CD4-positive, alpha-beta T cell treated with Interleukin-17A for 1 hour (primary cell): ENCODE results near the gene HEATR5B.

Experiments
- DNase-seq: peaks from one replicate; pipeline ENCODE4 v3.0.0-alpha.2; 2020

Gene HEATR5B

DNA sequence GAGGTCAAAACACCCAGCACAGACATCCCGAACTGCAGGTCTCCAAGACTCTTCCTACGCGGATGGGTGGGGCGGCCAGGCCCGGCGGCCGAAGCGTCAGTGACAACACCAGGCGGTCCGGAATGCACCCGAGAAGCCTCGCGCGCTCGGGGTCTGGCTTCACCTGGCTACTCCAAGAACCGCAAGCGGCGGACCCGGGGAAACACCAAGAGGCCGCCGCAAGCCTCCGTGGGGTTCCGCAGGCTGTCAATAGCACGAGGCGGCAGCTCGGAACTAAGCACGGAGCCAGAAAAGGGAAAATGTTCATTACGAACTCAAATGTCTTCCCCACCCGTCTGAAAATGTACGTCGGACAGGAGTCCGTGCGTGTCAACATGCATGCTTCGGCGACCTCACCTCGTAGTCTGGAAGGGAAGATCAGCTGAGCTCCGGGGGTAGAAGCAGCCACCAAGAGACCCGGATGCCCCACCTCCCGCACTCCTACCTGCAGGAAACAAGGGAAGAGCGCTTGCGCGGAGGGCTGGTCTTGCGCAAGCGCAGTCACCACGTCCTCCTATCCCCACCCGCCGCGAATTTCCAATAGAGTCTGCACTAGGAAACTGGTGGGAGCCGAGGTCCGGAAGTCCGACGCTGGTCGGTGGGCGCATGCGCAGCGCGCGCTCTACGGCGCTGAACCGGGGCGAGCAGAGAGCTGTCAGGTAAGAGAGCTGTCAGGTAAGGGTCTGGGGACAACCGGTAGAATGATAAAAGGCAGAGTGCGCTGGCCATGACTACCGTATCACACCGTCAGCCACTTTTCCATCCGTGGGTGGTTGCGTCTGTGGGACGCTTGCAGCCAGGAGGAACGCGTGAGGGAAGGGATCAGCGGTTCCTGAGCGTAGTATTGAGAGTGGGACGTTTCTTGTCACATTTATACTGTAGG is at the start of gene HEATR5B, which contains the start of gene GPATCH11:
Gene HEATR5B (minus strand): TSS at position 500 of the 922 bp plus-strand sequence. CDS start 958 bp downstream, outside the sequence.
Gene GPATCH11 (plus strand): TSS at position 646 of the 922 bp plus-strand sequence. CDS start 3,864 bp downstream, outside the sequence.
- peak; percentile 96 for DNase-seq

DNA sequence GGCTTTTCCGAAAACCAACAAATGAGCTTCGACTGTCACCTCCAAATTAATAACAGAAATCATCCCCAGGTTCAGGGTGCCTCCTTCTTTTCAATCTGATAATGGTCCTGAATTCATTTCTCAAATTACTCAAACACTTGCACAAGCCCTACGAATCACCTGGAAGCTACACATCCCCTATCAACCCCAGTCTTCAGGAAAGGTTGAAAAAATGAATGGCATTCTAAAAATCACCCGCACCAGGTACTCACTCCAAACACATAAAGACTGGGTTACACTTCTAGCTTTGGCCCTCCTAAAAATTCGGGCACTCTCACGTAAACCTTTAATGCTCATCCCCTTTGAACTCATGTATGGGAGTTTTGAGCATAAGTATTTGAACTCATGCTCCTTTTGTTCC is 48.7 kb upstream of the HEATR5B start:
- DNase-seq, result no peak

DNA sequence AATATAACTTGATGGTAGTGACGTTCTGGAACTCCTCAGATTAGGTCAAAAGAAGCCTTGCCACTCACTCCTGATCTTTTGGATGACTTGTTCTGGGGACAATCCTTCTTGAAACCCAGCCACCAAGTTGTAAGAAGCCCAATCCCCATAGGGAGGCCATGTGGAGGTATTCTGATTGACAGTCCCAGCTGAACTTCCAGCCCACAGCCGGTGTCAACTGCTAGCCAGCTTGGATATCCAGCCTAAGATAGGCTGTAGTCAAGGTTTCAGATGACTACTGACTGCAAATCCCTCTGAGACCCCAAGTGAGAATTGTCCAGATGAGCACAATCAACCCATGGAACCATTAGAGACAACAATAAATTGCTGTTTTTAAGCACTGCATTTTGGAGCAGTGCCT is 41.2 kb upstream of the HEATR5B start:
- DNase-seq, result no peak

DNA sequence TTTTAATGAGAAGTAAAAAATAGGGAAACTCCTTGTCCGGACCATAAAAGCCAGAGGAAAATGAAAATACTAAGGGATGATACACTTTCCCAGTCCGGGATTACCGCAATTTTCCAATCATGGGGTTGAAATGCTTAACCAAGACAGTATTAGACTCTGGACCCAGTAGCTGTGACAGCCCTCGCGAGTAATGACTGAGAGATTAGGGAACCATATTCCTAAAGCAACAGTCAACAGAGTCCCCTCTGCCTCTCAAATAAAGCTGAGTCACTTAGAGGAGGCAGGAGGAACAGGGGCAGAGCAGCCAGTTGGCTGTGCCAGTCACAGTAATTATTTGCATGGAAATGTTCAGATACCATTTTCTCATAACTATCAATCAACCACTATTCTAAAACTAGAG is 35.0 kb upstream of the HEATR5B start:
- no peak for DNase-seq

DNA sequence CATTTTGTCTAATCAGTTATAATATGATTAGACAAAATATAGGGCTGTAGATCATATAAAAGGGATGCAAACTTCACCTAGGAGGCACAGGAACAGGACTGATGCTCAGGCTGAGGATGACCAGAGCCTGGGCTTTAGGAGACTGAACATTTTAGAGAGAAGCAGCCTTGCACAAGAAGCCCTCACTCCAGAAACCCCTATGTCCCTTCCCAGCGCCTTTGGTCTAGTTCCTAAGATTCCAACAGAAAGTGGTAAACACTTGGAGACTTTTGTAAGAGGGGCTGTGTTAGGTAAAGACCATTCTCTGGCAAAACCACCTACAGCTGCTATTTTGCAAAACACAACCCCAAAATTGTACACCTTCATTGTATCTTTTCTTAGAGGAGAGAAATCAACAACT is 33.4 kb upstream of the HEATR5B start:
- DNase-seq, result no peak

DNA sequence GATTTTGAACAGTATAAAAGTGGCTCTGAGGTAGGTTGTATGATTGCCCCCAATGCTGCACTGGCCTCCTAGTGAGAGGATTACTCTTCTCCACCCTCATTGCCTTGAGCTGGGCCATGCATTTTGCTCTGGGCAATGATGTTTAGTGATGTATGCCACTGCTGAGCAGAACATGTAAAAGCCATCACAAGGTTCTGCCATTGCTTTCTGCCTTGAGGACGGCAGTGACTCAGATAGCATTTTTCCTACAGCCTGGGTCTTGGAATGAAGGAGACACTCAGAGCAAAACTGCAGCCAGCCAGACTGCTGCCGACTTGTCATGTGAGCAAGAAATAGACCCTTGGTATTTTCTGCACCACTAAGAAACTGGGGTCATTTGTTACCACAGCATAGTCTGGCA is 27.8 kb upstream of the HEATR5B start:
- no peak for DNase-seq

DNA sequence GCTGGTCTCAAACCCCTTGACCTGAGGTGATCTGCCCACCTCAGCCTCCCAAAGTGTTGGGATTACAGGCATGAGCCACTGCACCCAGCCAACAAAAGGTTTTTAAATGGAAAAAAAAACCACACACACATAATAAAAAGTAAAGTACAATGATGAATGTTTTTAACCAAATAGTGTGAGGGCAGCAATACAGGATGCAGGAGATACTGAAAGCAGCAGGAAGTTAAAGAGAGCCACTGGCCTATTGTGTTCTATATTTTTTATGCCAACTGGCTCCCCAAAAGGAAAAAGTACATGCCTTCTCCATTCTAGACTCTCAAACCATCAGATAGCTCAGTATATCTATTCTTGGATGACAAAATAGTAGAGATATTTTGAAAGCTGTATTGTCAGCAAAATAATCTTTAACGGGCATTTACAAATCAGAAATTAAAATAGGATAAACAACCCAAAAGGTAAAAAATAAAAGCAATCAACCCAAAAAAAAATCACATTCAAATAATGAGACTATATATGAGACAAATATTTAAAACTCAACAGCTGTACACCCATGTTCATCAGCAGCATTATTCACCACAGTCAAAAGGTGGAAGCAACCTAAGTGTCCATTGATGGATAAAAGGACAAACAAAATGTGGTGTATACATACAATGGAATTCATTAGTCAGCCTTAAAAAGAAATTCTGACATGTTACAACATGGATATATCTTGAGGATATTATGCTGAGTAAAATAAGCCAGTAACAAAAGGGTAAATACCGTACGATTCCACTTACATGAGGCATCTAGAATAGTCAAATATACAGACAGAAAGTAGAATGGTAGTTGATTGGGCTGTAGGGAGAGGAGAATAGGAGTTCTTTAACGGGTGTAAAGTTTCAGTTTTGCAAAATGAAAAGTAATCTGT is 26.4 kb upstream of the HEATR5B start:
- DNase-seq, result no peak

DNA sequence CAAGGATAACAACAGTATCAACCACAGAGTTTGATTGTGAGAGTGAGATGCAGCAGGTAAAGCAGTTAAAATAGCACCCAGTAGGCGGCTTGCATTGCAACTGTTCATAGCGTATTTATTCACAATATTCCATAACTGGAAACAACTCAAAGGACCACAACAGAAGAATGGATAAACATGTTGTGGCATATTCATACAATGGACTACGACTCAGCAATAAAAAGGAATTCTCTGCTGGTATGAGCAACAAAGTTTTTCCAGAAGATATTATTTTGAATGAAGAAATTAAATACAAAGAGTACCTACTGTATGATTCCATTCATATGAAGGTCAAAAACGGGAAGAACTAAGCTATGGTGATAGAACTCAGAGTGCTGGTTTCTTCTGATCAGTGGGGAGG is 25.4 kb upstream of the HEATR5B start:
- no peak for DNase-seq

DNA sequence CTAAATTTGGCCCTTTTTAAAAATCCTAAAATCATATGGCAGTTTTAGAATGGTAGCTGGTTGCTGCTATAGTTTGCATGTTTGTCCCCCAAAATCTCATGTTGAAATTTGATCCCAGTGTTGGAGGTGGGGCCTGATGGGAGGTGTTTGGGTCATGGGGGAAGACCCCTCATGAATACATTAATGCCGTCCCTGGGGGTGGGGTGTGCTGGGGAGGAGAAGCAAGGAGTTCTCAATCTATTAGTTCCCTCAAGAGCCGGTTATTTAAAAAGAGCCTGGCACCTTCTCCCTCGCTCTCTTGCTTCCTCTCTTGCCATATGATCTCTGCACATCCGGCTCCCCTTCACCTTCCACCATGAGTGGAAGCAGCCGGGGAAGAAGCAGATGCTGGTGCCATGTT is 21.0 kb upstream of the HEATR5B start:
- DNase-seq, result no peak

DNA sequence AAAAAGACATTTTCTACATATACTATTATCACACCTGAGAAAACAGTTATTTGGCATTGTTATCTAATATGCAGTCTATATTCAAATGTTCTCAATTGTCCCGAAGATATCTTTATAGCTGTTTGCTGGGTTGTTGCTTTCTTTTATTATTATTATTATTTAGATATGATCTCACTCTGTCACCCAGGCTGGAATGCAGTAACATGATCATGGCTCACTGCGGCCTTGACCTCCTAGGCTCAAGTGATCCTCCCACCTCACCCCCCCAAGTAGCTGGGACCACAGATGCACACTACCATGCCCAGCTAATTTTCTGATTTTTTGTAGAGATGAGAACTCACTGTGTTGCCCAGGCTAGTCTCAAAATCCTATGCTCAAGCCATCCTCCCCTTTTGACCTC is 20.0 kb upstream of the HEATR5B start:
- DNase-seq, result no peak

DNA sequence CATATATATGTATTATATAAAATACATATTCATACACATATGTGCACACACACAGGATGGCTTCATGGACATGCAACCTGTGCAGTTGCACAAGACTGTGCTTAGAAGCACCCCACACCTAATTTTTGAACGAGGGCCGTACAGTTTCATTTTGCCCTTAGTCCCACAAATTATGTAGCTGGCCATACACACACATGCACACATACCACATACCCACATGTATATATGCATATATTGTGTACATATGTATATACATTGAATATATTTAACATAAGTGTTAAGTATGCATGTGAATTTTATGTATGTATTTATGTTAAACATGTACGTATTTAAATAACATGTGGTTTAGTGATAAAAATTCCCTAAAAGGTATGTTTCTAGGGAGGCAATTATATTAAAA is 18.4 kb upstream of the HEATR5B start:
- DNase-seq, result no peak

DNA sequence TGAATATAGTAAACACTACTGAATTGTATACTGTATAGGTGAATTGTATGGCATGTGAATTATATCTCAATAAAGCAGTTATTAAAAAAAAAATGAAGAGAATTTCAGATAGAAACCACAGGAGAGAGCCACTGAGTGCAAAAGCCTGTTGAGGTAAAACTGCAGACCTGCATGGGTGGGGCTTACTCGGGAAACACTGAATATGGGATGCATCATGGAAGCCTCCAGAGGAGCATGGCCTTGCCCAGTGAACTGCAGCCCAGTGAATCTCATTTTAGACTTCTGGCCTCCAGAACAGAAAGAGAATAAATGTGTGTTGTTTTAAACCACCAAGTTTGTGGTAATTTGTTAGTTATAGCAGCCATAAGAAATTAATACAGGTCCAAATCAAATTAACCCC is 15.9 kb upstream of the HEATR5B start:
- DNase-seq, result no peak

DNA sequence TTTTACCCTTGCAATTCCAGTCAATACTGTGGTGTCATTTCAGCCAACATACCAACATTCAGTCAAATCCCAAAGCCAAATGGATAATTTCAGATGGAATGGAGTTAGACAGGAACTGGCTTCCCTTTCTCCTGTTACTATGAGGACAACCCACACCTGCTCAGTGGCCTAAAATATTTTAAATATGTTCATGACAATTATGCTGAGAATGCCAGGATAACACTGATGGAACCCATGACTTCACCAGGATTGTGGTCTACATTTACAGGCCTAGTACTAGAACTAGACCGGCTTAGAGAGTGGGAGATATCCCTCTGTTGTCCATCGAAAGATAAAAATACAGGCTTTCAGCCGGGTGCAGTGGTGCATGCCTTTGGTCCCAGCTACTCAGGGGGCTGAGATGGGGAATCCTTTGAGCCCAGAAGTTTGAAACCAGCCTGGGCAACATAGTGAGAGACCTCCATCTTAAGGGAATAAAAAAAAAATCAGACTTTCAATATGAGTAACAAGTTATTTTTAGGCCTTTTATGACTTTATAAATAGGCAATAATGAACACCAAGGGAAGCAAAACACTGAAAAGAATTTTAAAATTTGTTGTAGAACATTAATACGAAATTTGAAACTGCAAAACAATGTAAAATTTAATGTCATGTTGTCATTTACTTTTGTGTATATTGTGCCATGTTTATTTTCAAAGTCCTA is 14.4 kb upstream of the HEATR5B start:
- DNase-seq, result no peak

DNA sequence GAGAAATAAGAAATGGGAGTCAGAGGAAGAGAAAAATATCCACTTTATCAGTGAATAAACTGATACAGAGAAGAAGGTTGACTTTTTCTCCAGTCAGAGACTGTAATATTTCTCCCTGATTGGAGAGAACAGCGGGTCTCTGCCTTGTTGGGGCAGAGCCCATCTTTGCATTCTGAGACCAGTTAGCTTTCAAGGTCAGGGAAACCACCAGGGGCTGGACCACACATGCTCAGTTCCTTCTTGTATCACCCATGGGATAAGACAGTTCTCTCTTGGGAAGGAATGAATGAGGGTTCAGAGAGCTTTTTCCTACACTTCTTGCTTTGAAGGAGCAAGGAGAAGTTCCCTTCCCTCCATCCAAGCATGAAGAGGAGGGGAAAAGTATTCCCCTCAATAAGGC is 12.4 kb upstream of the HEATR5B start:
- no peak for DNase-seq

DNA sequence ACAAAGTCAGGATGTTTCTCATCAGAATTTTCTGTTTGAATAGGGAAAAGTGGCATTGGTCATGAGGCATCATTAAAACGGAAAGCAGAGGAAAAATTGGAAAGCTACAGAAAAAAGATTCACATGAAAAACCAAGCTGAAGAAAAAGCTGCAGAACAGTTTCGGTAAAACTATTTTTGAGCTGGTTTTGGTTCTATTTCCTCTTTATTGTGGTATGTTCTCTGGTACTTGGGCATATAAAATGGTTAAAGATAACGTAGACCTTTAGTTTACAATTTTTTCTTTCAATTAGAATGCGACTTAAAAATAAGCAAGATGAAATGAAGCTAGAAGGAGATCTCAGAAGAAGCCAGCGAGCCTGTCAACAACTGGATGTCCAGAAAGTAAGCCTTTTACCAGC is 7.7 kb upstream of the HEATR5B start:
- DNase-seq, result no peak

DNA sequence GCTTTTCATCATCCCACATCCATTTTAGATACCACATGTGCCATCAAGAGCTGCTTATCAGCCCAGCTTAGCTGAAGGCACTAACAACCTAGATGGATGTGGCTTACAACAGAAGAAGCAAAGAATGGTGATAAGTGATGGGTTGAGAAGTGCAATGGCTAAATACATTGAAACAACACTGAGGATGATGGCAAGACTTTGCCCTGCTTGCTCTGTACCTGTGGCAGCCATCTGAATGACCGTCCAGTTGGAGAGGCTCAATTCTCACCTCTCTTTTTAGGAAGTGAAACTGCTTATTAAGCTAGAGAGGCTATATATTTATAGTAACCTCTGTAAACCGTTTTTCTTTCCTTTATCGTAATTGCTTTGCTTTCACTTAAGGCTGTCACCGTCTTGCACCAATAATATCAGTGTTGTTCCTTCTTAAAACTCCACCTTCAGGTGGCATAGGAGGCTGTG is 5.9 kb upstream of the HEATR5B start:
- no peak for DNase-seq

DNA sequence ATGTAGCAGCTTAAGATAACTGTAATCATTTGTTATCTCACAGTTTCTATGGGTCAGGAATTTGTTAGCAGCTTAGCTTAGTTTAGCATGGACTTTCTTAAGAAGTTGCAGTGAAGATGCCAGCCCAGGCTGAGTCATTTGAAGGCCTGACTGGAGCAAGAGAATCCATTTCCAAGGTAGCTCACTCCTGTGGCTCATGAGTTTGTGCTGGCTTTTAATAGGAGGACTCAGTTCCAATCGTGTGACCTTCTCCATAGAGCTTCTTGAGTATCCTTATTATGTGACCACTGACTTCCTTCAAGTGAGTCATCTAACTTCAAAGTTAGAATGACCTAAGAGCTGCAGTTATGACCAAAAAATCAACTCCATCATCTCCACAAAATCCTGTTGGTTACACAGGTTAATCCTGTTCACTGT is 1.6 kb upstream of the HEATR5B start:
- no peak for DNase-seq

DNA sequence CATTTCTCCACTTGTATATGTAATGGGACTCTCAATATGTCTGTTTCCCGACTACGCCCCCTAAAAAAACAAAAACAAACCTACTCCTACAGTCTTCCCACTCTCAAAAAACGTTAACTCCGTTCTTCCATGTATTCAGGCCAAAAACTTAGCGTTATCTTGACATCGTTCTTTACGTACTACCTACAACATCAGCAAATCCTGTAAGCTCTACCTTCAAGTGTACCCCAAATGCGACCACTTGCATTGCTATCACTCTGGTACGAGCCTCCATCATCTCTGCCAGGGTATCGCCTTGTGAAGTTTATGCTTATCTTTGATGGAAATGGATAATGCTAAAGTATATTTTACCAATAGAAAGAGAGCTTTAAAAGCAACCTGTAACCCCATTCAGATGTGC is 625 bp upstream of the HEATR5B start:
- DNase-seq, result no peak

DNA sequence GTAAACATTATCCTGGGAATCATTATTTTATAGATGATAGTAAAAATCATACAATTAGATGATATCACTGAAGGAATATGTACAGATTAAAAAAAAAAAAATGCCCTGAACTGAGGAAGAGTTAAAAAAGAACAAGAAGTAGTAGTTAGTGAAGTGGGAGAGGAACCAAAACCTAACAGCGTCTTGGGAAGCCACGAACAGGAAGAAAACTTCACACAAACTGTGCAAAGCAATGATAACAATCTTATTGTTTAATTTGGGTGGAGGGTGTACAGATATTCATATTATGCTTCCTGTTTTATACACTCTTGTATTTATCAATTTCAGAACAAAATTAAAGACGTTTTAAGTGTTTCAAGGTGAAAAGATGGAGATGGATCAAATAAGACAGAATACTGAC is 3.5 kb downstream of the HEATR5B start:
- DNase-seq, result peak; percentile 23

DNA sequence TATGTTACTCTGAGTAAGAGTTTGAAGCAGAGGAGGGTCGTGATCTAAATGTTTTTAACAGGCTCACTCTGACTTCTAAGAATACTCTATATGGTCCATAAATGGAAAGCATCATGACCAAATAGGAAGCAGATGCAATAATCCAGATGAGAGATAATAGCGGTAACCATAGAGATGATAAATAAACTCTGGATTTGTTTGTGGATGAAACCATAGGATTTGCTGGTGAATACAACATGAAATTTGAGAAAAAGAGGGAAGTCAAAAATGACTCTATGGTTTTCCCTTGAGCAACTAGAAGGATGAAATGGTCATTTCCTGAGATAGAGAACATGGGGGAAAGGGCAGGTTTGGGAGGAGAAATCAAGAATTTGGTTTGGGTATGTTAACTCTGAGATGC is 3.9 kb downstream of the HEATR5B start:
- peak; percentile 12 for DNase-seq

DNA sequence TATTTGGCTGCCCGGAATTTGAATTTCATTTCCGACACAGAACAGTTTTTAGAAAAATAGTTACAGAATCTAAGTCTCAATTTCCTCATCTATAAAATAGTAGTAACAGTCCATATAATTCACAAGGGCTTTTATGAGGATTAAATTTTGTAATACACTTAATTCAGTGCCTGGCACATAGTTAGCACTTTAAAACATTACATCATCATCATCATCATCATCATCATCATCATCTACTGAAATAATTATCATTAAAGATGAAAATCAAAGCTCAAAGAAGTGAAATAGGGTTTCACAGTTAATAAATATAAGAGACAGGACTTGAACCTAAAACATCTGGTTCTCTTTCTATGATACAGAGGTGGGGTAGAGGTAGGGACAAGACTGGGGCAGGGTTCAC is 13.2 kb downstream of the HEATR5B start:
- no peak for DNase-seq

DNA sequence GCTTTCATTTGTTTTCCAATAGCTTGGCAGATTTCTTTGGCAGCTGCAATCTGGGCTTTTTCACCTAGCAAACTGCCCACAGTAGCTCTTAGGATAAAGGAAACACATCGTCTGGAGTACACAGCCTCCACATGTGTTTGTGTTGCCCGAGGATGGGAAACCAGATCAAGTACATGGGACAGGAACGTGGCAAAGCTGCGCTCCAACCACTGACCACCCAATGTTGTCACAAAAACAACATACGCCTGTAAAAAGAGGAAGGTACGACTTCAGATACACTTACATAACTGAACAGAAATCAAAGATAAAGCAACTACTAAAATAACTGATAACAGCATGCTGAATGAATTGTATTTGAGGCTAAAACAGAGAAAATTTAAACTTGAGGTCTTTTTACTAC is 15.5 kb downstream of the HEATR5B start:
- DNase-seq, result no peak

DNA sequence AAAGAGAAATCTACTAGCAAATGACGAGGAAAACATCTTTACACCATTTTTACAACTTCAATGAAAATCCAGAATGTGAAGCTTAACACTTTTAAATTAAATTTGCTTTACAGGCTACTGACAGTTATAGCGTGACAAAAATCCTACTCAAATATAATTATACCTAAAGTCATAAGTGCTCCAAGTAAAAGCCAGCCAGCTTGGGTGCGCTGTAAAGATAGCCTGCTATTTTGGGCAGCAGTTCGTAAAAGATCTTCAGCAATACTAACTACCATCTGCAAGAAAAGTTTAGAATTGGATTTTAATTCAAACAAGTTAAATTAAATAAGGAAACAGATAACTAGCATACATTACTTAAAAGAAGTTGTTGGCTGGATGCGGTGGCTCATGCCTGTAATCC is 22.4 kb downstream of the HEATR5B start:
- no peak for DNase-seq
